GM10248 (cell line): ENCODE results near the gene EEFSEC.

Experiments used
- CTCF ChIA-PET: fragments of 300-600 bp; sonication (Branson Sonifier 250); formaldehyde crosslinking; extraction: SDS; loops from one replicate; lab custom pipeline; 2021; ENCODE audit warnings: antibody characterized with exemption; lab: Yijun Ruan, JAX
- POLR2A ChIA-PET: fragments of 350-650 bp; sonication (Branson Sonifier 250); formaldehyde crosslinking; extraction: SDS; loops from one replicate; lab custom pipeline; 2020; ENCODE audit warnings: antibody characterized with exemption; lab: Yijun Ruan, JAX
- DNase-seq: peaks from one replicate; pipeline ENCODE4 v3.0.0; 2012; ENCODE audit errors: extremely low spot score
- CTCF ChIP-seq: IDR thresholded peaks from 2 replicates; pipeline ENCODE4 v1.5.1; 2012; ENCODE audit warnings: mild to moderate bottlenecking, low read depth; ENCODE audit errors: extremely low read depth, missing control alignments, control extremely low read depth

The EEFSEC gene

GRCh38 chr3:128133273-128133883 is 19.9 kb upstream of the EEFSEC start:
- POLR2A ChIA-PET = no interaction called here
- peak; percentile 71 for TF ChIP-seq CTCF
- CTCF ChIA-PET = interaction anchor here (0.7 to 4.4 kb wide), 19 partner anchors 11 to 585 kb away, joined by 3 to 86 read pairs (median 6); partner anchors contain the start of gene RUVBL1
- no peak for DNase-seq

GRCh38 chr3:128143496-128143895 is 9.8 kb upstream of the EEFSEC start:
- POLR2A ChIA-PET = no interaction called here
- CTCF ChIA-PET = interaction anchor here (1.1 to 1.9 kb wide), 3 partner anchors 10 to 48 kb away, joined by 3 to 7 read pairs (median 3); no protein-coding TSS in a partner anchor
- no peak for DNase-seq
- TF ChIP-seq CTCF = no peak

GRCh38 chr3:128144512-128145187 is 8.6 kb upstream of the EEFSEC start:
- POLR2A ChIA-PET = no interaction called here
- TF ChIP-seq CTCF = no peak
- CTCF ChIA-PET = interaction anchor here (1.1 to 1.9 kb wide), 6 partner anchors 11 to 50 kb away, joined by 3 to 7 read pairs (median 3); no protein-coding TSS in a partner anchor
- no peak for DNase-seq

- DNase-seq = no peak
- CTCF ChIA-PET = interaction anchor here (1.2 to 1.9 kb wide), 4 partner anchors 10 to 50 kb away, joined by 3 to 7 read pairs (median 3); no protein-coding TSS in a partner anchor
- TF ChIP-seq CTCF = no peak
- POLR2A ChIA-PET = no interaction called here
Measured at GRCh38 chr3:128145279-128145678, 8.0 kb upstream of the EEFSEC start.

GRCh38 chr3:128146201-128146600 is 7.1 kb upstream of the EEFSEC start:
- no peak for TF ChIP-seq CTCF
- DNase-seq = no peak
- CTCF ChIA-PET = interaction anchor here (3.5 kb wide), 1 partner anchor 13 kb away, joined by 19 read pairs; no protein-coding TSS in a partner anchor
- POLR2A ChIA-PET = no interaction called here

- ChIA-PET CTCF (interaction anchor here (3.5 kb wide), 1 partner anchor 16 kb away, joined by 19 read pairs; no protein-coding TSS in a partner anchor), POLR2A (no interaction called here)
- no peak for DNase-seq
- TF ChIP-seq CTCF = no peak
Measured at GRCh38 chr3:128149650-128150049, 3.6 kb upstream of the EEFSEC start.
